Lung (tissue), 12 donors: ENCODE results near the gene TNFRSF18. TPM values are rescaled to one million over a fixed set of nuclear protein-coding genes. Genes with fewer than 3 reads are reported as not detected.

Source experiments
- ATAC-seq: fragments of 200-7000 bp; cut with Tn5 transposase; one replicate; pipeline ENCODE4 v1.9.1; 2020; ENCODE audit warnings: moderate number of reproducible peaks; ENCODE audit not compliant: insufficient read depth, low FRiP score
- DNase-seq, 3 donors: peaks; one replicate each; pipeline ENCODE4 v3.0.0-alpha.2; 2013 to 2017
- H3K27ac ChIP-seq, 2 donors: one replicate each; pipeline ENCODE4 v1.5.1; 2013; ENCODE audit warnings: mild to moderate bottlenecking in 2 of 2, moderate library complexity in 2 of 2, control low read depth in 1 of 2, inconsistent platforms in 1 of 2, low read depth in 1 of 2, low read length in 1 of 2
- H3K27me3 ChIP-seq, 3 donors: one replicate each; pipeline ENCODE4 v1.5.1; 2013; ENCODE audit warnings: low read length in 2 of 3; ENCODE audit not compliant: control insufficient read depth in 3 of 3, insufficient read depth in 3 of 3
- H3K36me3 ChIP-seq, 4 donors: one replicate each; pipeline ENCODE4 v1.5.1; 2013; ENCODE audit warnings: low read length in 4 of 4, mild to moderate bottlenecking in 1 of 4, moderate library complexity in 1 of 4; ENCODE audit not compliant: control insufficient read depth in 4 of 4, insufficient read depth in 4 of 4
- H3K4me1 ChIP-seq, 5 donors: one replicate each; pipeline ENCODE4 v1.5.1; 2013; ENCODE audit warnings: low read length in 5 of 5, mild to moderate bottlenecking in 2 of 5, moderate library complexity in 1 of 5; ENCODE audit not compliant: control insufficient read depth in 5 of 5, insufficient read depth in 5 of 5
- H3K4me3 ChIP-seq: one replicate; pipeline ENCODE4 v1.5.1; 2013; ENCODE audit warnings: mild to moderate bottlenecking, control low read depth, moderate library complexity
- H3K9ac ChIP-seq, 2 donors: one replicate each; pipeline ENCODE4 v1.5.1; 2013; ENCODE audit warnings: low read length in 2 of 2, control low read depth in 1 of 2; ENCODE audit not compliant: insufficient read depth in 1 of 2
- H3K9me3 ChIP-seq, 4 donors: one replicate each; pipeline ENCODE4 v1.5.1; 2013; ENCODE audit warnings: low read length in 3 of 4, mild to moderate bottlenecking in 1 of 4, moderate library complexity in 1 of 4; ENCODE audit not compliant: control insufficient read depth in 4 of 4, insufficient read depth in 3 of 4
- CTCF ChIP-seq: IDR thresholded peaks from 2 replicates; pipeline ENCODE4 v1.5.1; 2012; ENCODE audit warnings: mild to moderate bottlenecking; ENCODE audit errors: control extremely low read depth, extremely low read depth
- WGBS, 2 donors: extraction: QIAGEN DNeasy Blood & Tissue Kit; methylation state at CpG; one replicate each; pipeline ENCODE4 v1.1.7; 2013; 5-methylcytosine and 5-hydroxymethylcytosine counted together
- polyA plus RNA-seq, 2 donors: library from polyadenylated mRNA; stranded (reverse); fragments of 200-250 nt; gene quantifications; one replicate each; pipeline ENCODE4 v1.2.1, GENCODE V29; 2013
- total RNA-seq, 2 donors: library from RNA; depleted of rRNA in 1 of 2; stranded (reverse); fragments of >200 nt in 1 of 2; gene quantifications; one replicate each; pipeline ENCODE4 v1.2.1, GENCODE V29; 2014 to 2021
- donor health status: control.
- donor health status: control.
- donor health status: Bipolar disorder and iron deficiency.
- donor health status: healthy.
- donor health status: DM: yes; HTN: yes; CAD: no.

Gene TNFRSF18
- total and polyA plus RNA-seq, 4 donors = 1.8 to 4.0 (median 2.4) TPM

- no peak for TF ChIP-seq CTCF
- peak in 1 of 3 donors; percentile 13 for DNase-seq
- H3K4me1 ChIP-seq = peaks cover 0 to 10% (median 0%) of the 10 kb centered on the region in 5 donors
- H3K9ac ChIP-seq = no peak overlapping the region
- no peaks in the 10 kb centered on the region for H3K36me3 ChIP-seq
- peaks cover 4 to 24% (median 10%) of the 10 kb centered on the region in 3 donors for H3K27me3 ChIP-seq
- WGBS, 2 donors = 79 to 87% methylated on average over 45 to 49 of the region's 49 CpGs
- ATAC-seq = no peak
- no peak overlapping the region for H3K27ac ChIP-seq
- no peak overlapping the region for H3K4me3 ChIP-seq
- H3K9me3 ChIP-seq = no peaks in the 10 kb centered on the region
Measured at GRCh38 chr1:1203561-1204424, 2.6 kb downstream of the TNFRSF18 start.

GRCh38 chr1:1202831-1203560 is 3.4 kb downstream of the TNFRSF18 start:
- ATAC-seq = no peak
- H3K4me3 ChIP-seq = no peak overlapping the region
- no peak for TF ChIP-seq CTCF
- WGBS, 2 donors = 70 to 83% methylated on average over 27 of the region's 27 CpGs
- no peak overlapping the region for H3K9ac ChIP-seq
- H3K27me3 ChIP-seq = peaks cover 4 to 20% (median 10%) of the 10 kb centered on the region in 3 donors
- H3K4me1 ChIP-seq = peaks cover 0 to 9% (median 0%) of the 10 kb centered on the region in 5 donors
- DNase-seq = peak in 1 of 3 donors; percentile 13
- no peak overlapping the region for H3K27ac ChIP-seq
- no peaks in the 10 kb centered on the region for H3K36me3 ChIP-seq
- H3K9me3 ChIP-seq = no peaks in the 10 kb centered on the region

GRCh38 chr1:1200876-1201810 is 5.2 kb downstream of the TNFRSF18 start:
- DNase-seq (peak in 2 of 3 donors; percentile 22 to 28), ATAC-seq (peak; percentile 60)
- H3K9ac ChIP-seq = no peak overlapping the region
- H3K4me3 ChIP-seq = no peak overlapping the region
- H3K9me3 ChIP-seq = no peaks in the 10 kb centered on the region
- no peak overlapping the region for H3K27ac ChIP-seq
- peaks cover 0 to 13% (median 7%) of the 10 kb centered on the region in 3 donors for H3K27me3 ChIP-seq
- no peak for TF ChIP-seq CTCF
- WGBS, 2 donors = 0 to 1% methylated on average over 68 to 109 of the region's 109 CpGs
- H3K36me3 ChIP-seq = no peaks in the 10 kb centered on the region
- H3K4me1 ChIP-seq = peaks cover 0 to 4% (median 0%) of the 10 kb centered on the region in 5 donors
